ENCODE measurements around the gene RNU1-4.
"Not testable (repeated sequence)": the region's sequence is repeated elsewhere in the genome, so short reads cannot be mapped to it uniquely, and the experiment has no call there.

RNU1-4 gene

DNA sequence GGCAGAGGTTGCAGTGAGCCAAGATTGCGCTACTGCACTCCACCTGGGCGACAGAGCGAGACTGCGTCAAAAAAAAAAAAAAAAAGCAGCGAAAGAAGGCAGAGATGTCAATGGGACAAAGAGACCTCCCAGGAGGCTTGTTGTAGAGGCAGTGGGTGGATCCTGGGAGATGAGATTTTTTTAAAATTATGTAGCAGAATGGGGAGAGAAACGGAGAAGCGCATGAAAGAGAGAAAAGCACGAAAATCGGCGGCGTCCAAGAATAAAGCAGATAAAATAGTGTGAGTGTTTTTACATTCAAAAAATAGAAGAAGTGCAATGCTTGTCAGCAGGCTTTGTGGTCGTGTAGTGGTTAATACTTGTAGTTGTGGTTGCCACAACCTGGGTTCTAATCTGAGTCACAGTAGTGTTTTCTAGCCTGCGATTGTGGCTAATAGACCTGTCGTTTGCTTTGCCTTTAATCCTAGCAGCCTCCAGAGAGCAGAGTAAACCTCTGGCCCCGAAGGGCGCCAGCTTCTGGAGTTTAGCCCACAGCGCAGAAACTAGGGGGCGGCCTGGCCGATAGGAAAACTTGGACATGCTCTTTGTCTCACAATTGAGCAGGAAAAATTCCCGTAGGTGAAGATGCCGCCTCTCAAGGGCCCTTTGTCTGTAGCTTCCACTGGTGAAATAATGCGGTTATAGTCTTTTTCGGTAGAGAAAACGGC lies 11.9 kb upstream of the RNU1-4 start:
- H2AFZ ChIP-seq (ENCODE audit: insufficient read depth, low read length, poor library complexity); H3K27me3 ChIP-seq (ENCODE audit: insufficient read depth, low read length); H4K12ac ChIP-seq (ENCODE audit: low read depth, low read length); H3K18ac ChIP-seq (ENCODE audit: low read length); H3K27ac ChIP-seq (ENCODE audit: low read depth, low read length); H2BK12ac ChIP-seq (ENCODE audit: low read length); H3K4me1 ChIP-seq (ENCODE audit: control insufficient read depth in 1 of 2, insufficient read depth in 2 of 2, low read length in 2 of 2); H3K36me3 ChIP-seq (ENCODE audit: control insufficient read depth in 1 of 2, insufficient read depth in 2 of 2, low read length in 2 of 2); H3K4me3 ChIP-seq (ENCODE audit: low read depth, low read length); H4K8ac ChIP-seq (ENCODE audit: low read depth, low read length); H3K9ac ChIP-seq (ENCODE audit: low read length); H3K23ac ChIP-seq (ENCODE audit: low read length); H4K91ac ChIP-seq (ENCODE audit: low read depth, low read length); H2BK120ac ChIP-seq (ENCODE audit: insufficient read depth, low read length, poor library complexity); H3K9me3 ChIP-seq (ENCODE audit: insufficient read depth, low read depth, low read length); H2BK5ac ChIP-seq (ENCODE audit: low read depth, low read length, poor library complexity); DNase-seq; H3K4ac ChIP-seq (ENCODE audit: low read depth, low read length); H3K79me2 ChIP-seq (ENCODE audit: control insufficient read depth, insufficient read depth, low read length, poor library complexity); H3K4me2 ChIP-seq (ENCODE audit: low read length); H3K14ac ChIP-seq (ENCODE audit: low read length); H2AK5ac ChIP-seq (ENCODE audit: low read length): not testable (repeated sequence)
- 100% methylated on average over 4 of the region's 24 CpGs for WGBS (ENCODE audit: extremely low coverage, insufficient coverage, insufficient read length)
- H3K79me1 ChIP-seq (ENCODE audit: low read length), result peaks cover 10% of the 10 kb centered on the region

DNA sequence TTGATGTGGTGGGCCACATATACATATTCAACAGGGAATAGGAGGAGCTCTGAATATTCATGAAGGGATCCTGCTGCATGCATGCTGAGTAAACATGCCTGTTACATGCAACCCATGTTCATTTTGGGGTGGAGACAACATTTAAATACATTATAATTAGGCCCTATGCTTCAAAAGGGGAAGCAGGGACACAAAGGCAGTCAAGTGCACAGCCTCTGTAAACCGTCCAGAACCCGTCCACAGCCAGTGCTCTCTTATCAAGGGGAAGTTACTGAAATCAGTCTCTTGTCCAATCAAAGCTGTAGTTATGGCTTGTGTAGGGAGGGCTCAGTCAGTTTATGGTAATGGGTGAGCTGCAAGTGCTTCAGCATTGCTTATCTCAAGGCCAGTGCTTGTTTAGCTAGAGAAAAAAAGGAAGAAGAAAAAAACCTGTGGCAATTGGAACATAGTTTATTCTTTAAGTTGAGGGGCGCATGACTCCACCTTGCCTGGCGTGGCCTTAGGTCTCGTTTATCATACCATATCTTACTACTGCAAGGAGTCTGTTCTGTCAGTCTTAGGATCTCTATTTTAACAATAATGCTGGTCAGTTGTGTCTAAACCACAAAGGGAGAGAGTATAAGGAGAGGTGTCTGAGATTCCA lies 7.9 kb upstream of the RNU1-4 start:
- not testable (repeated sequence) for H3K27me3 ChIP-seq (ENCODE audit: insufficient read depth, low read length); H3K36me3 ChIP-seq (ENCODE audit: control insufficient read depth in 1 of 2, insufficient read depth in 2 of 2, low read length in 2 of 2); H2BK5ac ChIP-seq (ENCODE audit: low read depth, low read length, poor library complexity); H3K79me1 ChIP-seq (ENCODE audit: low read length); H3K79me2 ChIP-seq (ENCODE audit: control insufficient read depth, insufficient read depth, low read length, poor library complexity); H4K8ac ChIP-seq (ENCODE audit: low read depth, low read length); H3K4me2 ChIP-seq (ENCODE audit: low read length); H4K91ac ChIP-seq (ENCODE audit: low read depth, low read length); H3K14ac ChIP-seq (ENCODE audit: low read length); H2BK120ac ChIP-seq (ENCODE audit: insufficient read depth, low read length, poor library complexity); H3K4me3 ChIP-seq (ENCODE audit: low read depth, low read length); H2AFZ ChIP-seq (ENCODE audit: insufficient read depth, low read length, poor library complexity); H3K9me3 ChIP-seq (ENCODE audit: insufficient read depth, low read depth, low read length); DNase-seq; H3K18ac ChIP-seq (ENCODE audit: low read length); H3K4ac ChIP-seq (ENCODE audit: low read depth, low read length); H2BK12ac ChIP-seq (ENCODE audit: low read length); H3K4me1 ChIP-seq (ENCODE audit: control insufficient read depth in 1 of 2, insufficient read depth in 2 of 2, low read length in 2 of 2); H3K23ac ChIP-seq (ENCODE audit: low read length); H2AK5ac ChIP-seq (ENCODE audit: low read length); H3K27ac ChIP-seq (ENCODE audit: low read depth, low read length); H3K9ac ChIP-seq (ENCODE audit: low read length); H4K12ac ChIP-seq (ENCODE audit: low read depth, low read length)
- WGBS (ENCODE audit: extremely low coverage, insufficient coverage, insufficient read length), result no CpG with 5 or more reads among the region's 5 CpGs

DNA sequence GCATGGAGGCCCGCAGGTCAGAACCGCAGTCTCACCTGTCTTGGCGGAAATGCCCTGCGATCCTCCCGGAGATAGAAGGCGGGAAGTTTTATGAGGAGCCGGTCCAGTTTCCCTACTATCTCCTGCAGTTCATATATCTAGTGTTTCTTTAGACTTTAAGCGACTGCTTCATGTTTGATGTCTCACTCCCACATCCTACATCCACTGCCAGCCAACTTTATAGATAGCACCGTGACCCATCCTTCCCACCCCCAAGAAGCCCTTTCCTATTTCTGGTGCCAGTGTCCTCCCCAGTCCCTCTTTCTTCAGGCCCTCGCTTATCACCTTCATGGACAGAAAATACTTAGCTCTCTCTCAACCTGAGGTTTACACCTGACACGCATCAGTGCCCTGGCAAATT lies 914 bp downstream of the RNU1-4 start:
- not testable (repeated sequence) for H3K36me3 ChIP-seq (ENCODE audit: control insufficient read depth in 1 of 2, insufficient read depth in 2 of 2, low read length in 2 of 2); H4K12ac ChIP-seq (ENCODE audit: low read depth, low read length); H3K23ac ChIP-seq (ENCODE audit: low read length); H3K79me2 ChIP-seq (ENCODE audit: control insufficient read depth, insufficient read depth, low read length, poor library complexity); H3K9me3 ChIP-seq (ENCODE audit: insufficient read depth, low read depth, low read length); H4K91ac ChIP-seq (ENCODE audit: low read depth, low read length); H4K8ac ChIP-seq (ENCODE audit: low read depth, low read length); H3K27me3 ChIP-seq (ENCODE audit: insufficient read depth, low read length); H3K4me2 ChIP-seq (ENCODE audit: low read length); H2BK12ac ChIP-seq (ENCODE audit: low read length); H3K4ac ChIP-seq (ENCODE audit: low read depth, low read length); H3K9ac ChIP-seq (ENCODE audit: low read length); H3K4me3 ChIP-seq (ENCODE audit: low read depth, low read length); H2AK5ac ChIP-seq (ENCODE audit: low read length); H2BK120ac ChIP-seq (ENCODE audit: insufficient read depth, low read length, poor library complexity); H2AFZ ChIP-seq (ENCODE audit: insufficient read depth, low read length, poor library complexity); H2BK5ac ChIP-seq (ENCODE audit: low read depth, low read length, poor library complexity); H3K14ac ChIP-seq (ENCODE audit: low read length); H3K27ac ChIP-seq (ENCODE audit: low read depth, low read length); H3K18ac ChIP-seq (ENCODE audit: low read length); DNase-seq; H3K4me1 ChIP-seq (ENCODE audit: control insufficient read depth in 1 of 2, insufficient read depth in 2 of 2, low read length in 2 of 2); H3K79me1 ChIP-seq (ENCODE audit: low read length)
- WGBS (ENCODE audit: extremely low coverage, insufficient coverage, insufficient read length), result no CpG with 5 or more reads among the region's 11 CpGs

DNA sequence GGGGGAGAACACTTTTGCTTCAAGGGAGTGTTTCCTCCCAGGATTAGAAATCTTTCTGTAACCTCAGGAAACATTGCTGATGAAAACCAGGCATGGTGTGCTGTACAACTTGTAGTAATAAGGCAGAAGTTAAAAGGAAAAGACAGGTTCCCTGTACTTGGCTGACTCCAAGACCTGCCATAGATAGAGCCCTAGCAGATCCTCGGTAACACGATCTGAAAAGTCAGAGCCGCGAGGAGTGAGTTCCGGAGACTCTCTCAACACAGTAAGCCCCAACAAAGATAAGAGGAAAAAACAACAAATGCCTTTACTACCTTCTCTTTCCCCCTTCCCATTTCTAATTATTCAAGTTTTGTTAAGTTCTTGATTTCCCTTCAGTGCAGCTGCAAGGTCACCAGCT lies 7.3 kb downstream of the RNU1-4 start:
- not testable (repeated sequence) for H3K4me3 ChIP-seq (ENCODE audit: low read depth, low read length); H3K4me2 ChIP-seq (ENCODE audit: low read length); H3K27me3 ChIP-seq (ENCODE audit: insufficient read depth, low read length); H3K4me1 ChIP-seq (ENCODE audit: control insufficient read depth in 1 of 2, insufficient read depth in 2 of 2, low read length in 2 of 2); H3K18ac ChIP-seq (ENCODE audit: low read length); H3K23ac ChIP-seq (ENCODE audit: low read length); H2AFZ ChIP-seq (ENCODE audit: insufficient read depth, low read length, poor library complexity); H2BK120ac ChIP-seq (ENCODE audit: insufficient read depth, low read length, poor library complexity); H3K9me3 ChIP-seq (ENCODE audit: insufficient read depth, low read depth, low read length); H3K9ac ChIP-seq (ENCODE audit: low read length); H2AK5ac ChIP-seq (ENCODE audit: low read length); DNase-seq; H4K12ac ChIP-seq (ENCODE audit: low read depth, low read length); H3K79me2 ChIP-seq (ENCODE audit: control insufficient read depth, insufficient read depth, low read length, poor library complexity); H3K4ac ChIP-seq (ENCODE audit: low read depth, low read length); H4K8ac ChIP-seq (ENCODE audit: low read depth, low read length); H3K79me1 ChIP-seq (ENCODE audit: low read length); H3K36me3 ChIP-seq (ENCODE audit: control insufficient read depth in 1 of 2, insufficient read depth in 2 of 2, low read length in 2 of 2); H3K27ac ChIP-seq (ENCODE audit: low read depth, low read length); H3K14ac ChIP-seq (ENCODE audit: low read length); H2BK12ac ChIP-seq (ENCODE audit: low read length); H4K91ac ChIP-seq (ENCODE audit: low read depth, low read length); H2BK5ac ChIP-seq (ENCODE audit: low read depth, low read length, poor library complexity)
- no CpG with 5 or more reads among the region's 5 CpGs for WGBS (ENCODE audit: extremely low coverage, insufficient coverage, insufficient read length)
